GM10266 (cell line): Measurements from ENCODE around the gene MOCOS.

ENCODE experiments used
- DNase-seq: peaks from one replicate; pipeline ENCODE4 v3.0.0; 2012; ENCODE audit errors: extremely low spot score
- CTCF ChIP-seq: IDR thresholded peaks from 2 replicates; pipeline ENCODE4 v1.5.1; 2012; ENCODE audit warnings: mild to moderate bottlenecking, low read depth; ENCODE audit not compliant: control insufficient read depth, insufficient read depth; ENCODE audit errors: missing control alignments

MOCOS gene

DNA sequence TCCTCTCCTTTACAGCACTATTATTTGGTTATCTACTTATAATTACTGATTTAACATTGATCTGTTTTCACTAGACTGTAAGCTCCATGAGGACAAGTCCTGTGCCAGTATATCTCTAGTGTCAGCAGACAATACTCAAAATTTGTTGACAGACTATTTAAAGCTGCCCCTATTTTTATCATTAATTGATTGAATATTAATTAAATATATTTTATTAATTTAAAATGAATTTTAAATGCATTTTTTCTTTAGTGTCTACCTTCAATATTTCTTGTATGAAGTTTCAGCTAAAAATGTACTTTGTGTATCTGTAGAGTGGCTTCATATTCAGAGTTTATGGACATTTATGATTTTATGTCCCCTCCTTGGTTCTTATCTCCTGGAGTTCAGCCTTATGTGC lies 83.9 kb downstream of the MOCOS start:
- no peak for DNase-seq
- TF ChIP-seq CTCF: no peak

DNA sequence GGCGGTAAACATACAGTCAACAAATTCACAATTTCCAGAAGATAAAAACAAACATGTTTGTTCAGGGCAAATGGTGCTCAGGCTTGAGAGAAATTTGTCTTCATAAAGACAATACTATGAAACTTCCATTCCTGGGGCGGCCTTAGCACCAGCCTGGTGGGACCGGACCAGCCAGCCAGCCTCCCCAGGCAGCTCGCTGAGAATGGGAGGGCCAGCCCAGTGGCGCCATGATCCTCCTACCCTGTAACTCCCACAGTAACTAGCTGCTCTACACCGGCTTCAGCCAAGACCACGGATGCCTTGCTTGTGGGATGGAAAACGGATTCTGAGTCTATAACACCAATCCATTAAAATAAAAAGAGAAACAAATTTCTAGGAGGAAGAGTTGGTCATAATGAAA lies 86.0 kb downstream of the MOCOS start:
- DNase-seq: no peak
- no peak for TF ChIP-seq CTCF

- TF ChIP-seq CTCF: no peak
- DNase-seq: no peak
Measured at GRCh38 chr18:36274083-36274715, 86.9 kb downstream of the MOCOS start.

DNA sequence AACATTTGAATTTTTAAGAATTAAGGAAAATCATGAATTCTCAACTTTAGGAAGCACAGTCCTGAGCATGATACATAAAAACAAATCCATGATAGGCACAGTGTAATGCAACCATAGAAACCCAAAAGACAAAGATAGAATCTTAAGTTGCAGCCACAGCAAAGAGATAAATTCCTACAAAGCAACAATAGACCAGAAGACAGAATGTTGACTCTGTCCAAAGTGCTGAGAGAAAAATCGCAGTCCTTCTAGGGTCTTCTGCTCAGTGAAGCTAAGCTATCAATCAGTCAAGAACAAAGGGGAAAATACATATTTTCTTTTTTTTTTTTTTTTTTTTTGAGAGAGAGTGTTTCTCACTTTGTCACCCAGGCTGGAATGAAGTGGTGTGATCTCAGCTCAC lies 88.3 kb downstream of the MOCOS start:
- TF ChIP-seq CTCF: no peak
- no peak for DNase-seq

DNA sequence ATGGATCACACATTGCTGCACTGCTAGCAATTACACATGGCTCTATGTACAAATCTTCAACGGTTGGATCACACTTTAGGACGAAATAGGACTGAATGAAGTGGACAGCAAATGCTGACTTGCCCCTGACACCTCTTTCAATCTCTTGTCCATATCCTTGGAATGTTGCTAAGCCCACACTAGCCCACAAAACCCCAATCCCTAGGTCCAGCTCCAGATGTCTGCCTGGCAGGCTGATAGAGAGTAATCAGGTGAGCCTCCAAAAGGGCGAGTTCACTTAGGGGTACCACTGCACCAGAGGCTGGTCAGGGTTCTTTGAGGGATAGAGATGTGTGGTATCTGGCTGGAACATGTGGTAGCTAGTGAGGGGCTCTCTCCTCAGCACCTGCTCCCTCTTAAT lies 91.7 kb downstream of the MOCOS start:
- no peak for TF ChIP-seq CTCF
- no peak for DNase-seq

GRCh38 chr18:36281936-36282335 lies 94.6 kb downstream of the MOCOS start:
- no peak for DNase-seq
- TF ChIP-seq CTCF: no peak

DNA sequence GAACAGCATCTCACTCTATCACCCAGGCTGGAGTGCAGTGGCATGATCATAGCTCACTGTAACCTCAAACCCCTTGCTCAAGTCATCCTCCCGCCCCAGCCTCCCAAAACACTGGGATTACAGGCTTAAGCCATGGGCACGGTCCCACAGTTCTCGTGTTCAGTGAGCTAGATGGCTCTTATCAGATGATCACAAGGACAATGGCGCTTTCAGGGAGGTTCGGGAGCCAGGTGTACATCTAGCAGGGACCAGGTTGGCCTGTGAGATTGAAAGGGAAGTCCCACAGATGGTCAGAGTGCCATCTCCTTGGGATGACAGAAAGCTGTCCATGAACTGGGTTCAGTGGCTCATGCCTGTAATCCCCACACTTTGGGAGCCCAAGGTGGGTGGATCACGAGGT lies 96.2 kb downstream of the MOCOS start:
- DNase-seq: no peak
- no peak for TF ChIP-seq CTCF
